ENCODE measurements around the gene PTPRD. TPM values are rescaled to one million over a fixed set of nuclear protein-coding genes. Genes with fewer than 3 reads are reported as not detected.

Gene PTPRD
- total and polyA plus RNA-seq, 2 of the 4 experiments (the other 2 are of a cell fraction), result 0.07 to 0.18 TPM

DNA sequence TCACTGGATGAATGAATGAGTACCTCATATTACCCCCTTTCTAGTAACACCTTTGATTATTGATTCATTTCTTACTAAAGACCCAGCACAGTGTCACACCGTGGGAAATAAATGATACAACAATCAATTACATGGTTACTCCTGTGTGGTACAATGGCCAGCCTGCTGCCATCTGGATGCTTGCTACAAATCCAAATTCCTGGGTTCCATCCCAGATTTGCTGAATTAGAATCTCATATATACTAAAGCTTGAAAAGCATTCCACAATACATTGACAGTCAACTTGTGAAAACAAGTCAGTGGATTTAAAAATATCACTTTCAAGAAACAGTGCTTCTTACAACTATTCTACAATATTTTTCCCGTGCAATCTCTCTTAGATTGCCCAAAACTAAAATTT is 989.3 kb downstream of the PTPRD start:
- ChIA-PET POLR2A (ENCODE audit: unreplicated experiment) (no interaction called here), CTCF (no interaction called here)
- no peak overlapping the region for H2BK20ac ChIP-seq (ENCODE audit: low read depth, low read length)
- no peak overlapping the region for H3K14ac ChIP-seq (replicated peaks; ENCODE audit: low read depth, low read length)
- DNase-seq (no peak), ATAC-seq (ENCODE audit: low read depth) (no peak)
- no peak for TF ChIP-seq CEBPB (IDR thresholded peaks at IDR 0.05; ENCODE audit: low read depth, low read length)
- TF ChIP-seq RFX5 (IDR thresholded peaks at IDR 0.05; ENCODE audit: low read depth, low read length), result no peak
- TF ChIP-seq MAZ (IDR thresholded peaks at IDR 0.05; ENCODE audit: borderline replicate concordance, low read depth, low read length), result no peak
- TF ChIP-seq BHLHE40 (IDR thresholded peaks at IDR 0.05; ENCODE audit: low read depth, low read length), result no peak
- no peak for TF ChIP-seq CHD1 (IDR thresholded peaks at IDR 0.05; ENCODE audit: low read depth, low read length)
- TF ChIP-seq, protein P1, sequence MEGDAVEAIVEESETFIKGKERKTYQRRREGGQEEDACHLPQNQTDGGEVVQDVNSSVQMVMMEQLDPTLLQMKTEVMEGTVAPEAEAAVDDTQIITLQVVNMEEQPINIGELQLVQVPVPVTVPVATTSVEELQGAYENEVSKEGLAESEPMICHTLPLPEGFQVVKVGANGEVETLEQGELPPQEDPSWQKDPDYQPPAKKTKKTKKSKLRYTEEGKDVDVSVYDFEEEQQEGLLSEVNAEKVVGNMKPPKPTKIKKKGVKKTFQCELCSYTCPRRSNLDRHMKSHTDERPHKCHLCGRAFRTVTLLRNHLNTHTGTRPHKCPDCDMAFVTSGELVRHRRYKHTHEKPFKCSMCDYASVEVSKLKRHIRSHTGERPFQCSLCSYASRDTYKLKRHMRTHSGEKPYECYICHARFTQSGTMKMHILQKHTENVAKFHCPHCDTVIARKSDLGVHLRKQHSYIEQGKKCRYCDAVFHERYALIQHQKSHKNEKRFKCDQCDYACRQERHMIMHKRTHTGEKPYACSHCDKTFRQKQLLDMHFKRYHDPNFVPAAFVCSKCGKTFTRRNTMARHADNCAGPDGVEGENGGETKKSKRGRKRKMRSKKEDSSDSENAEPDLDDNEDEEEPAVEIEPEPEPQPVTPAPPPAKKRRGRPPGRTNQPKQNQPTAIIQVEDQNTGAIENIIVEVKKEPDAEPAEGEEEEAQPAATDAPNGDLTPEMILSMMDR (conservative IDR thresholded peaks at IDR 0.05; ENCODE audit: low read depth, low read length), result no peak
- no peak for TF ChIP-seq POLR2A (IDR thresholded peaks at IDR 0.05; ENCODE audit: low read depth, low read length)
- TF ChIP-seq USF2 (IDR thresholded peaks at IDR 0.05; ENCODE audit: low read depth, low read length), result no peak
- no peak overlapping the region for H3K18ac ChIP-seq (ENCODE audit: low read depth, low read length)
- no peaks in the 10 kb centered on the region for H3K27me3 ChIP-seq (ENCODE audit: control insufficient read depth, insufficient read depth, low read length)
- H3K23ac ChIP-seq (ENCODE audit: low read depth, low read length), result no peak overlapping the region
- no peak overlapping the region for H2BK120ac ChIP-seq (ENCODE audit: low read depth, low read length)
- no peaks in the 10 kb centered on the region for H3K4me1 ChIP-seq (ENCODE audit: control insufficient read depth, insufficient read depth, low read length)
- H3K4me2 ChIP-seq (ENCODE audit: low read depth, low read length), result no peak overlapping the region
- H4K91ac ChIP-seq (ENCODE audit: insufficient read depth, low read depth, low read length), result no peak overlapping the region
- H2AK5ac ChIP-seq (ENCODE audit: low read depth, low read length), result no peak overlapping the region
- H2AK9ac ChIP-seq (replicated peaks; ENCODE audit: low read depth, low read length, poor library complexity), result no peak overlapping the region
- H3K56ac ChIP-seq (ENCODE audit: extremely low read depth, insufficient read depth, low read length), result no peak overlapping the region
- H3K27ac ChIP-seq (ENCODE audit: insufficient read depth, low read length), result no peak overlapping the region
- intact Hi-C loops (cut with micrococcal nuclease) (no loop called here), dilution Hi-C loops (cut with HindIII; ENCODE audit: low sequenced_read_pairs, unreplicated experiment) (no loop called here), in situ Hi-C loops (cut with MboI; ENCODE audit: low sequenced_read_pairs) (no loop called here)
- H2BK15ac ChIP-seq (ENCODE audit: low read depth, low read length), result no peak overlapping the region
- no peak overlapping the region for H3K4me3 ChIP-seq (ENCODE audit: insufficient read depth, low read depth, low read length)
- peaks cover 2% of the 10 kb centered on the region for H3K9me3 ChIP-seq (ENCODE audit: control insufficient read depth, insufficient read depth, low read length)
- H3K9me1 ChIP-seq (ENCODE audit: insufficient read depth, low read length), result no peaks in the 10 kb centered on the region
- no peak overlapping the region for H4K5ac ChIP-seq (ENCODE audit: low read depth, low read length)
- BruUV-seq (replicated peaks), result no TSS peak
- H4K8ac ChIP-seq (ENCODE audit: low read depth in 2 of 2, low read length in 2 of 2), result no peak overlapping the region
- WGBS, 2 experiments (ENCODE audit: extremely low coverage in 2 of 2, insufficient read length in 1 of 2), result no CpG with 5 or more reads among the region's 2 CpGs
- no peak overlapping the region for H3K9ac ChIP-seq (ENCODE audit: low read depth, low read length)
- no peak overlapping the region for H3K4ac ChIP-seq (ENCODE audit: low read depth, low read length)
- no peak overlapping the region for H2BK5ac ChIP-seq (ENCODE audit: low read depth, low read length, poor library complexity, severe bottlenecking)
- H4K20me1 ChIP-seq (ENCODE audit: insufficient read depth, low read length), result no peaks in the 10 kb centered on the region
- H3K79me1 ChIP-seq (ENCODE audit: low read depth in 1 of 2, low read length in 2 of 2), result no peaks in the 10 kb centered on the region
- no peaks in the 10 kb centered on the region for H3K36me3 ChIP-seq (ENCODE audit: control insufficient read depth, insufficient read depth, low read length)
- no peak overlapping the region for H2AFZ ChIP-seq (replicated peaks; ENCODE audit: low read length, poor library complexity)
